ENCODE data around the gene SIGLEC15.

- TF ChIP-seq CTCF (IDR thresholded peaks at IDR 0.05; ENCODE audit: borderline replicate concordance, extremely low read depth, low read length, poor library complexity, severe bottlenecking) (no peak), EZH2 (IDR thresholded peaks at IDR 0.05; ENCODE audit: borderline replicate concordance, low read depth, low read length, severe bottlenecking) (no peak)
These were observed 62.1 kb downstream of the SIGLEC15 start for GRCh38 chr18:45887585-45887984.
